Thoracic aorta (tissue), 2 donors: ENCODE results near the gene CALR. TPM values are rescaled to one million over a fixed set of nuclear protein-coding genes. Genes with fewer than 3 reads are reported as not detected.
A peak's percentile ranks its signal among the peaks of the same experiment; 100 is the strongest.

ENCODE experiments used
- ATAC-seq: fragments of 150-250 bp; one replicate; pipeline ENCODE4 v1.8.0; 2017; ENCODE audit warnings: low read depth; ENCODE audit not compliant: insufficient number of reproducible peaks, low FRiP score
- DNase-seq: peaks from one replicate; pipeline ENCODE4 v3.0.0-alpha.2; 2020; ENCODE audit warnings: low spot score
- H3K27ac ChIP-seq, 2 donors: fragments of 200-600 bp; sonication (generic); 1 replicate in 1 of 2; 2 replicates in 1 of 2; pipeline ENCODE4 v1.5.1; 2016; ENCODE audit warnings: mild to moderate bottlenecking in 2 of 2, moderate library complexity in 2 of 2
- H3K27me3 ChIP-seq: fragments of 200-600 bp; sonication (generic); replicated peaks from 2 replicates; pipeline ENCODE4 v1.6.0; 2016; ENCODE audit warnings: mild to moderate bottlenecking; ENCODE audit not compliant: insufficient read depth
- H3K36me3 ChIP-seq: fragments of 200-600 bp; sonication (generic); one replicate; pipeline ENCODE4 v1.5.1; 2016
- H3K4me1 ChIP-seq, 2 donors: fragments of 200-600 bp; sonication (generic); 1 replicate in 1 of 2; 2 replicates in 1 of 2; pipeline versions ENCODE4 v1.5.1 to v1.6.0; 2016; ENCODE audit warnings: low read depth in 2 of 2, mild to moderate bottlenecking in 1 of 2; ENCODE audit not compliant: control insufficient read depth in 1 of 2
- H3K4me3 ChIP-seq: fragments of 200-600 bp; sonication (generic); 2 replicates; pipeline ENCODE4 v1.5.1; 2016; ENCODE audit warnings: mild to moderate bottlenecking
- H3K9me3 ChIP-seq: fragments of 200-600 bp; sonication (generic); 2 replicates; pipeline ENCODE4 v1.5.1; 2016
- total RNA-seq, 2 donors: library from RNA; depleted of rRNA; stranded (reverse); fragments of >200 nt; gene quantifications; one replicate each; pipeline versions ENCODE4 v1.1.0 to v1.2.3, GENCODE V29; 2016
- TF ChIP-seq, protein P1 (sequence below): fragments of 200-600 bp; sonication (generic); IDR thresholded peaks from one replicate; pipeline ENCODE4 v1.5.1; 2019; ENCODE audit warnings: antibody characterized with exemption

The CALR gene
- total RNA-seq, 2 donors from 2014 or later = 415 to 467 TPM

DNA sequence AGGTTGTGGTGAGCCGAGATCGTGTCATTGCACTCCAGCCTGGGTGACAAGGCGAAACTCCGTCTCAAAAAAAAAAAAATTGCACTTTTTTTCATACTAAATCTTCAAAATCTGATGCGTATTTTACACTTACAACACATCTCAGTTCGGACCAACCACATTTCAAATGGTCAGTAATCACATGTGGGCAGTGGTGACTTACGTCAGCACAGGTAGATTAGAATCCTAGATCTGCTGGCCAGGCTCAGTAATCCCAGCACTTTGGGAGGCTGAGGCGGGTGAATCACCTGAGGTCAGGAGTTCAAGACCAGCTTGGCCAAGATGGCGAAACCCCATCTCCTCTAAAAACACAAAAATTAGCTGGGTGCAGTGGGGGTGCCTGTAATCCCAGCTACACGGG, 3.3 kb upstream of the CALR start:
- Histone ChIP-seq H3K27ac (no peak overlapping the region), H3K4me3 (no peak overlapping the region), H3K27me3 (no peaks in the 10 kb centered on the region), H3K9me3 (no peaks in the 10 kb centered on the region), H3K4me1 (peaks cover 19 to 29% of the 10 kb centered on the region in 2 donors), H3K36me3 (peaks cover 9% of the 10 kb centered on the region)
- no peak for DNase-seq
- TF ChIP-seq, protein P1, sequence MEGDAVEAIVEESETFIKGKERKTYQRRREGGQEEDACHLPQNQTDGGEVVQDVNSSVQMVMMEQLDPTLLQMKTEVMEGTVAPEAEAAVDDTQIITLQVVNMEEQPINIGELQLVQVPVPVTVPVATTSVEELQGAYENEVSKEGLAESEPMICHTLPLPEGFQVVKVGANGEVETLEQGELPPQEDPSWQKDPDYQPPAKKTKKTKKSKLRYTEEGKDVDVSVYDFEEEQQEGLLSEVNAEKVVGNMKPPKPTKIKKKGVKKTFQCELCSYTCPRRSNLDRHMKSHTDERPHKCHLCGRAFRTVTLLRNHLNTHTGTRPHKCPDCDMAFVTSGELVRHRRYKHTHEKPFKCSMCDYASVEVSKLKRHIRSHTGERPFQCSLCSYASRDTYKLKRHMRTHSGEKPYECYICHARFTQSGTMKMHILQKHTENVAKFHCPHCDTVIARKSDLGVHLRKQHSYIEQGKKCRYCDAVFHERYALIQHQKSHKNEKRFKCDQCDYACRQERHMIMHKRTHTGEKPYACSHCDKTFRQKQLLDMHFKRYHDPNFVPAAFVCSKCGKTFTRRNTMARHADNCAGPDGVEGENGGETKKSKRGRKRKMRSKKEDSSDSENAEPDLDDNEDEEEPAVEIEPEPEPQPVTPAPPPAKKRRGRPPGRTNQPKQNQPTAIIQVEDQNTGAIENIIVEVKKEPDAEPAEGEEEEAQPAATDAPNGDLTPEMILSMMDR = no peak
- ATAC-seq = no peak

DNA sequence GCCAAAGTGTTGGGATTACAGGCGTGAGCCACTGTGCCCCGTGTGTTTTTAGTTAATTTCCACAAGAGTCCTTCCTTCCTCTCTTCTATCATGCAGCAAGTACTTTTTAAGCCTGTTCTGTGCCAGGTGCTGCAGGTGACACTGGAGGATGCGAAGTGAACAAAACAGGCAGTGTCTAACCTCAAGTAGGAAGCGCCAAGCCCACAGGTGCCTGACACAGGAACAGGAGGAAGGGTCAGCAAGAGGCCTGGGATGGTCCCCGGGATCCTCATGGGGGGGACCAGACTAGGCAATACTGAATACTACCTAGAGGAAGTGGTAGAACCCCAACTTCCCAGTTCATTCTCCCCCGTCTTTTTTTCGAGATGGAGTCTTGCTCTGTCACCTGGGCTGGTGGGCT, 1.8 kb upstream of the CALR start:
- peaks cover 29 to 41% of the 10 kb centered on the region in 2 donors for H3K4me1 ChIP-seq
- H3K4me3 ChIP-seq = no peak overlapping the region
- no peak for DNase-seq
- no peak overlapping the region for H3K27ac ChIP-seq
- no peak for ATAC-seq
- H3K9me3 ChIP-seq = no peaks in the 10 kb centered on the region
- peaks cover 18% of the 10 kb centered on the region for H3K36me3 ChIP-seq
- H3K27me3 ChIP-seq = no peaks in the 10 kb centered on the region
- TF ChIP-seq, protein P1 = no peak

- H3K4me1 ChIP-seq = peaks cover 28 to 37% of the 10 kb centered on the region in 2 donors
- peaks cover 21% of the 10 kb centered on the region for H3K36me3 ChIP-seq
- DNase-seq = no peak
- peak overlapping the region in 1 of 2 donors; percentile 23 for H3K27ac ChIP-seq
- no peaks in the 10 kb centered on the region for H3K27me3 ChIP-seq
- TF ChIP-seq, protein P1 = no peak
- peak overlapping the region; percentile 93 for H3K4me3 ChIP-seq
- H3K9me3 ChIP-seq = no peaks in the 10 kb centered on the region
- ATAC-seq = no peak
These were observed 1.1 kb upstream of the CALR start for GRCh38 chr19:12937093-12937926.

DNA sequence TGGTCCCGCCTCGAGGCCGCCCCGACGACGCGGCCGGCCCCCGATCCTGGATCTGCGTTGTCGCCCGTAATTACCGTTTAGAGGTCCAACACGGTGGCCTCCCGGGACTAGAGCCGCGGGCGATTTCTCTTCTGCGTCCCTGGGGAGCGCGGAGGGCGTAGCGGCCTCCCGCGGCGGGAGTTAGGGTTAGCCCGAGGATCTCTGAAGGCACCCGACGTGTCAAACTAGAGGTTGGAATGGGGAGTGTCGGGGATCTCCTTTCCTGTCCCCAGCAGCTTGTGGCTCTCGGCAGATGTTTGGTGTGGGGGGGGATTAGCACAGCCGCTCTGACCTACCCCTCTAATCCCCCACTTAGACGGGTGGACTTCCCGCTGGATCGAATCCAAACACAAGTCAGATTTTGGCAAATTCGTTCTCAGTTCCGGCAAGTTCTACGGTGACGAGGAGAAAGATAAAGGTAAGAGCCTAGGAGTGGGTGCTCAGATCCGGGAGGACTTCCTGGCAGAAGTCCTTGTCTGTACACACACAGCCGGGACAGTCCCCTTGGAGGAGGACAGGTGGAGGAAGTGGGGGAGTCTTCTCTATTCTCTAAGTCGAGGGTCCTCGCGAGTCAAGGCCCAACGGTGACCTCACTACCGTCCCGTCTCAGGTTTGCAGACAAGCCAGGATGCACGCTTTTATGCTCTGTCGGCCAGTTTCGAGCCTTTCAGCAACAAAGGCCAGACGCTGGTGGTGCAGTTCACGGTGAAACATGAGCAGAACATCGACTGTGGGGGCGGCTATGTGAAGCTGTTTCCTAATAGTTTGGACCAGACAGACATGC, 581 bp downstream of the CALR start:
- no peaks in the 10 kb centered on the region for H3K9me3 ChIP-seq
- peak overlapping the region; percentile 93 for H3K4me3 ChIP-seq
- TF ChIP-seq, protein P1 = no peak
- no peak for ATAC-seq
- H3K36me3 ChIP-seq = peaks cover 30% of the 10 kb centered on the region
- H3K27ac ChIP-seq = peak overlapping the region; percentile 83 to 94
- H3K27me3 ChIP-seq = no peaks in the 10 kb centered on the region
- peaks cover 23 to 29% of the 10 kb centered on the region in 2 donors for H3K4me1 ChIP-seq
- DNase-seq = no peak

DNA sequence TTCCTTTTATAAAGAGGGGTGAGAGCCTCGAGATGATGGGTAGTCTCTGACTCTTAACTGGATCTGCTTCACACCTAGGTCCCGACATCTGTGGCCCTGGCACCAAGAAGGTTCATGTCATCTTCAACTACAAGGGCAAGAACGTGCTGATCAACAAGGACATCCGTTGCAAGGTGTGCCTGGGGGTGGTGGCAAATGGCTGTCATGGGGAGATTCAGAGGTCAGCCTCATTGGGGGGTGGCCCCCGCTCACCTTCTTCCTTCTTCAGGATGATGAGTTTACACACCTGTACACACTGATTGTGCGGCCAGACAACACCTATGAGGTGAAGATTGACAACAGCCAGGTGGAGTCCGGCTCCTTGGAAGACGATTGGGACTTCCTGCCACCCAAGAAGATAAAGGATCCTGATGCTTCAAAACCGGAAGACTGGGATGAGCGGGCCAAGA, 1.6 kb downstream of the CALR start:
- peak overlapping the region; percentile 93 for H3K4me3 ChIP-seq
- H3K36me3 ChIP-seq = peaks cover 38% of the 10 kb centered on the region
- DNase-seq (no peak), ATAC-seq (no peak)
- TF ChIP-seq, protein P1 = no peak
- no peaks in the 10 kb centered on the region for H3K27me3 ChIP-seq
- H3K9me3 ChIP-seq = no peaks in the 10 kb centered on the region
- H3K27ac ChIP-seq = peak overlapping the region; percentile 83 to 94
- peaks cover 23 to 29% of the 10 kb centered on the region in 2 donors for H3K4me1 ChIP-seq
